Umbilical cord (tissue), 2 donors: ENCODE measurements around the gene AHCYL2. TPM values are rescaled to one million over a fixed set of nuclear protein-coding genes. Genes with fewer than 3 reads are reported as not detected.
"Not testable (repeated sequence)": the region's sequence is repeated elsewhere in the genome, so short reads cannot be mapped to it uniquely, and the experiment has no call there.

Experiments used
- DNase-seq: peaks from one replicate; pipeline ENCODE4 v3.0.0-alpha.2; 2015; ENCODE audit warnings: low spot score
- total RNA-seq: library from RNA; depleted of rRNA; stranded (reverse); fragments of >200 nt; gene quantifications from one replicate; pipeline ENCODE4 v1.2.3, GENCODE V29; 2014; ENCODE audit warnings: low replicate concordance; ENCODE audit not compliant: insufficient read depth

Gene AHCYL2
- total RNA-seq, 1 donor from 2014 or later: 6.7 TPM

- DNase-seq: no peak
Measured at GRCh38 chr7:129383542-129384132, 158.8 kb downstream of the AHCYL2 start.

GRCh38 chr7:129385116-129385515 is 160.3 kb downstream of the AHCYL2 start:
- no peak for DNase-seq

- DNase-seq: no peak
Measured at GRCh38 chr7:129385598-129385997, 160.8 kb downstream of the AHCYL2 start.

GRCh38 chr7:129386506-129386905 is 161.7 kb downstream of the AHCYL2 start:
- no peak for DNase-seq

- DNase-seq: no peak
Measured at GRCh38 chr7:129387537-129387936, 162.7 kb downstream of the AHCYL2 start.

GRCh38 chr7:129388333-129389098 is 163.7 kb downstream of the AHCYL2 start:
- no peak for DNase-seq

- DNase-seq: no peak
Measured at GRCh38 chr7:129389829-129390228, 165.0 kb downstream of the AHCYL2 start.

- no peak for DNase-seq
Measured at GRCh38 chr7:129390314-129390713, 165.5 kb downstream of the AHCYL2 start.

GRCh38 chr7:129391546-129392171 is 166.8 kb downstream of the AHCYL2 start:
- no peak for DNase-seq

GRCh38 chr7:129393255-129393654 is 168.4 kb downstream of the AHCYL2 start:
- no peak for DNase-seq

GRCh38 chr7:129394101-129394500 is 169.3 kb downstream of the AHCYL2 start:
- DNase-seq: no peak

GRCh38 chr7:129394982-129395914 is 170.4 kb downstream of the AHCYL2 start:
- no peak for DNase-seq

GRCh38 chr7:129401228-129401966 is 176.6 kb downstream of the AHCYL2 start:
- DNase-seq: peak; percentile 8

GRCh38 chr7:129401967-129402860 is 177.4 kb downstream of the AHCYL2 start:
- no peak for DNase-seq

- DNase-seq: no peak
Measured at GRCh38 chr7:129405527-129405926, 180.7 kb downstream of the AHCYL2 start.

GRCh38 chr7:129410238-129410637 is 185.4 kb downstream of the AHCYL2 start:
- not testable (repeated sequence) for DNase-seq

GRCh38 chr7:129412501-129412900 is 187.7 kb downstream of the AHCYL2 start:
- no peak for DNase-seq

GRCh38 chr7:129417073-129417472 is 192.2 kb downstream of the AHCYL2 start:
- DNase-seq: no peak

- no peak for DNase-seq
Measured at GRCh38 chr7:129421717-129422250, 197.0 kb downstream of the AHCYL2 start.

GRCh38 chr7:129422727-129423126 is 197.9 kb downstream of the AHCYL2 start:
- no peak for DNase-seq
